SJSA1 (cell line): Measurements from ENCODE around the gene DLG5. TPM values are rescaled to one million over a fixed set of nuclear protein-coding genes. Genes with fewer than 3 reads are reported as not detected.

ENCODE experiments used
- DNase-seq, 2 experiments: peaks; one replicate each; pipeline ENCODE4 v3.0.0-alpha.2; 2015 to 2020; ENCODE audit warnings: low spot score in 2 of 2, low read depth in 1 of 2
- H3K27ac ChIP-seq: fragments of 250-450 bp; sonication (Bioruptor Pico); 2 replicates; pipeline ENCODE4 v1.5.1; 2020; ENCODE audit warnings: mild to moderate bottlenecking, moderate library complexity
- H3K27me3 ChIP-seq: fragments of 250-450 bp; sonication (Bioruptor Pico); replicated peaks from 2 replicates; pipeline ENCODE4 v1.5.1; 2020; ENCODE audit warnings: mild to moderate bottlenecking, moderate library complexity
- H3K36me3 ChIP-seq: fragments of 250-450 bp; sonication (Bioruptor Pico); 2 replicates; pipeline ENCODE4 v1.5.1; 2020; ENCODE audit warnings: mild to moderate bottlenecking
- H3K4me1 ChIP-seq: fragments of 250-450 bp; sonication (Bioruptor Pico); replicated peaks from 2 replicates; pipeline ENCODE4 v1.6.1; 2021; ENCODE audit warnings: mild to moderate bottlenecking
- H3K4me3 ChIP-seq: fragments of 250-450 bp; sonication (Bioruptor Pico); 2 replicates; pipeline ENCODE4 v1.5.1; 2020; ENCODE audit warnings: mild to moderate bottlenecking
- H3K9me3 ChIP-seq: fragments of 250-450 bp; sonication (Bioruptor Pico); replicated peaks from 2 replicates; pipeline ENCODE4 v1.5.1; 2020; ENCODE audit warnings: mild to moderate bottlenecking
- total RNA-seq: library from RNA; depleted of rRNA; stranded (reverse); fragments of >200 nt; shearing (Covaris generic); gene quantifications from 2 replicates; pipeline ENCODE4 v1.2.3, GENCODE V29; 2014

Gene DLG5
- total RNA-seq, 1 experiment from 2014 or later, result 27.6 TPM

- no peak for DNase-seq
- H3K4me1 ChIP-seq, result peaks cover 25% of the 10 kb centered on the region
- H3K27ac ChIP-seq, result no peak overlapping the region
These were observed 11.0 kb downstream of the DLG5 start for GRCh38 chr10:77915319-77916105.

GRCh38 chr10:77913090-77913489, 13.5 kb downstream of the DLG5 start:
- no peak overlapping the region for H3K27ac ChIP-seq
- no peaks in the 10 kb centered on the region for H3K9me3 ChIP-seq
- H3K4me1 ChIP-seq, result peaks cover 16% of the 10 kb centered on the region
- H3K27me3 ChIP-seq, result no peaks in the 10 kb centered on the region
- peaks cover under 1% of the 10 kb centered on the region; the same call in 1 of the 2 replicates for H3K36me3 ChIP-seq
- no peak for DNase-seq
- no peak overlapping the region for H3K4me3 ChIP-seq

More at GRCh38 chr10:77915319-77916105, 11.0 kb downstream of the DLG5 start:
- Histone ChIP-seq H3K4me3 (no peak overlapping the region), H3K9me3 (no peaks in the 10 kb centered on the region), H3K27me3 (no peaks in the 10 kb centered on the region), H3K36me3 (peaks cover 2% of the 10 kb centered on the region)

- Histone ChIP-seq H3K9me3 (no peaks in the 10 kb centered on the region), H3K27ac (no peak overlapping the region), H3K27me3 (no peaks in the 10 kb centered on the region), H3K36me3 (no peaks in the 10 kb centered on the region), H3K4me3 (no peak overlapping the region), H3K4me1 (peaks cover 18% of the 10 kb centered on the region)
- DNase-seq, result no peak
These were observed 14.0 kb downstream of the DLG5 start for GRCh38 chr10:77912576-77912975.

- Histone ChIP-seq H3K4me1 (peaks cover 28% of the 10 kb centered on the region), H3K27me3 (no peaks in the 10 kb centered on the region), H3K27ac (no peak overlapping the region), H3K9me3 (no peaks in the 10 kb centered on the region), H3K4me3 (no peak overlapping the region), H3K36me3 (no peaks in the 10 kb centered on the region)
- peak; percentile 44 to 73 for DNase-seq
These were observed 14.9 kb downstream of the DLG5 start for GRCh38 chr10:77911535-77912123.

GRCh38 chr10:77910524-77911145, 15.9 kb downstream of the DLG5 start:
- no peak for DNase-seq
- Histone ChIP-seq H3K4me3 (no peak overlapping the region), H3K27ac (no peak overlapping the region), H3K4me1 (peaks cover 28% of the 10 kb centered on the region), H3K27me3 (no peaks in the 10 kb centered on the region), H3K36me3 (no peaks in the 10 kb centered on the region), H3K9me3 (no peaks in the 10 kb centered on the region)

GRCh38 chr10:77909749-77910375, 16.7 kb downstream of the DLG5 start:
- Histone ChIP-seq H3K9me3 (no peaks in the 10 kb centered on the region), H3K27me3 (no peaks in the 10 kb centered on the region), H3K4me1 (peaks cover 28% of the 10 kb centered on the region), H3K36me3 (no peaks in the 10 kb centered on the region), H3K4me3 (no peak overlapping the region), H3K27ac (no peak overlapping the region)
- DNase-seq, result no peak

GRCh38 chr10:77909021-77909748, 17.4 kb downstream of the DLG5 start:
- peaks cover 28% of the 10 kb centered on the region for H3K4me1 ChIP-seq
- H3K36me3 ChIP-seq, result no peaks in the 10 kb centered on the region
- H3K4me3 ChIP-seq, result no peak overlapping the region
- H3K9me3 ChIP-seq, result no peaks in the 10 kb centered on the region
- H3K27me3 ChIP-seq, result no peaks in the 10 kb centered on the region
- DNase-seq, result no peak
- H3K27ac ChIP-seq, result no peak overlapping the region

- H3K27ac ChIP-seq, result no peak overlapping the region
- H3K36me3 ChIP-seq, result no peaks in the 10 kb centered on the region
- no peaks in the 10 kb centered on the region for H3K27me3 ChIP-seq
- H3K9me3 ChIP-seq, result no peaks in the 10 kb centered on the region
- H3K4me1 ChIP-seq, result peaks cover 28% of the 10 kb centered on the region
- no peak for DNase-seq
- no peak overlapping the region for H3K4me3 ChIP-seq
These were observed 18.4 kb downstream of the DLG5 start for GRCh38 chr10:77907900-77908717.

- H3K27ac ChIP-seq, result no peak overlapping the region
- DNase-seq, result no peak
- H3K4me3 ChIP-seq, result no peak overlapping the region
- H3K9me3 ChIP-seq, result no peaks in the 10 kb centered on the region
- no peaks in the 10 kb centered on the region for H3K36me3 ChIP-seq
- peaks cover 28% of the 10 kb centered on the region for H3K4me1 ChIP-seq
- H3K27me3 ChIP-seq, result no peaks in the 10 kb centered on the region
These were observed 19.1 kb downstream of the DLG5 start for GRCh38 chr10:77907462-77907861.

- Histone ChIP-seq H3K4me3 (no peak overlapping the region), H3K4me1 (peaks cover 28% of the 10 kb centered on the region), H3K9me3 (no peaks in the 10 kb centered on the region)
These were observed 19.6 kb downstream of the DLG5 start for GRCh38 chr10:77906951-77907421.

GRCh38 chr10:77905781-77906180, 20.8 kb downstream of the DLG5 start:
- Histone ChIP-seq H3K27ac (no peak overlapping the region), H3K9me3 (no peaks in the 10 kb centered on the region), H3K36me3 (no peaks in the 10 kb centered on the region), H3K4me1 (peaks cover 19% of the 10 kb centered on the region), H3K27me3 (no peaks in the 10 kb centered on the region), H3K4me3 (no peak overlapping the region)
- DNase-seq, result no peak

More at GRCh38 chr10:77906951-77907421, 19.6 kb downstream of the DLG5 start:
- Histone ChIP-seq H3K27ac (no peak overlapping the region), H3K27me3 (no peaks in the 10 kb centered on the region), H3K36me3 (no peaks in the 10 kb centered on the region)
- peak; percentile 18 to 55 for DNase-seq

GRCh38 chr10:77905086-77905748, 21.3 kb downstream of the DLG5 start:
- Histone ChIP-seq H3K4me1 (peaks cover 19% of the 10 kb centered on the region), H3K4me3 (no peak overlapping the region), H3K27me3 (no peaks in the 10 kb centered on the region), H3K27ac (no peak overlapping the region), H3K36me3 (no peaks in the 10 kb centered on the region), H3K9me3 (no peaks in the 10 kb centered on the region)
- DNase-seq, result no peak
